Neural crest cell (in vitro differentiated cells): ENCODE data around the gene RNF225. TPM values are rescaled to one million over a fixed set of nuclear protein-coding genes. Genes with fewer than 3 reads are reported as not detected.
A peak's percentile ranks its signal among the peaks of the same experiment; 100 is the strongest.

Source experiments
- DNase-seq: peaks from one replicate; pipeline ENCODE4 v3.0.0; 2021; ENCODE audit warnings: low read depth, mixed read lengths, low spot score
- H3K27ac Mint-ChIP-seq: one replicate; pipeline ENCODE4 v1.8.0; 2021; ENCODE audit warnings: mild to moderate bottlenecking, mixed read lengths; ENCODE audit not compliant: unreplicated experiment
- H3K27me3 Mint-ChIP-seq: 2 replicates; pipeline ENCODE4 v1.8.0; 2021; ENCODE audit warnings: low read depth, mild to moderate bottlenecking, mixed read lengths
- H3K36me3 Mint-ChIP-seq: 2 replicates; pipeline ENCODE4 v1.8.0; 2021; ENCODE audit warnings: low read depth, mild to moderate bottlenecking, mixed read lengths
- H3K4me1 Mint-ChIP-seq: 2 replicates; pipeline ENCODE4 v1.8.0; 2021; ENCODE audit warnings: mixed read lengths
- H3K4me3 Mint-ChIP-seq: one replicate; pipeline ENCODE4 v1.8.0; 2021; ENCODE audit warnings: mild to moderate bottlenecking, mixed read lengths
- H3K9me3 Mint-ChIP-seq: 2 replicates; pipeline ENCODE4 v1.8.0; 2021; ENCODE audit warnings: mixed read lengths
- CTCF ChIP-seq: fragments of 200-600 bp; sonication (generic); conservative IDR thresholded peaks from 2 replicates; pipeline ENCODE4 v1.5.0; 2021; ENCODE audit warnings: antibody characterized with exemption, mild to moderate bottlenecking
- total RNA-seq: library from RNA; stranded (reverse); gene quantifications from 2 replicates; pipeline ENCODE4 v1.2.1, GENCODE V29; 2021

Gene RNF225
- total RNA-seq, 1 donor from 2014 or later = 1.5 TPM

DNA sequence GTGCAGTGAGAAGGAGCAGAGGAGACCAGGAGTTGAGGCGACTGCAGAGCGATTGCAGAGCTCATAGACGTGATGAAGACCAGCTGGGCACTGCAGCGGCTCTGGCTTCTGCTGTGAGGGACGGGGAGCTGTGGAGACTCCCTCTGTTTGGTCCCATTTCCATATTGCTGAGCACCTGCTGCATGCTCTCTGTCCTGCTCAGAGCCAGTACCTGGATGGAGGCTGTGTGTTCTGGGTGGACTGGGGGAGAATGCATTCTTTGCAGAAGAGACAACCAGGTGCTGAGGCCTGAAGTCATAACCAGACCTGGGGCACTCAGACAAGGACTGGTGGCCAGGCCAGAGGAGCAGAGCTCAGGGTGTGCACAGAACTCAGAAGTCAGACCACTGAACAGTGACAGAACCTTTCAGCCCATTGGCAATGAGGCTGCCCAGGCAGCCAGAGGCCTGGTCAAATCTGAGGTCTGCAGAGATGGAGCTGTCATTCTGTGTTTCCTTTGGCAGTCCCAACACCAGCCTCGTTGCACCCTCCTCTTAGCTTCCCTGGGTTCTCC, 40.9 kb upstream of the RNF225 start:
- no peaks in the 10 kb centered on the region for H3K9me3 Mint-ChIP-seq
- H3K36me3 Mint-ChIP-seq = no peaks in the 10 kb centered on the region
- H3K4me1 Mint-ChIP-seq = peaks cover 3% of the 10 kb centered on the region
- H3K27me3 Mint-ChIP-seq = no peaks in the 10 kb centered on the region
- no peak overlapping the region for H3K27ac Mint-ChIP-seq
- H3K4me3 Mint-ChIP-seq = no peak overlapping the region
- no peak for TF ChIP-seq CTCF
- DNase-seq = no peak

- peaks cover 3% of the 10 kb centered on the region for H3K4me1 Mint-ChIP-seq
- H3K9me3 Mint-ChIP-seq = no peaks in the 10 kb centered on the region
- H3K27me3 Mint-ChIP-seq = no peaks in the 10 kb centered on the region
- H3K27ac Mint-ChIP-seq = no peak overlapping the region
- no peak for TF ChIP-seq CTCF
- H3K4me3 Mint-ChIP-seq = peak overlapping the region; percentile 61
- no peaks in the 10 kb centered on the region for H3K36me3 Mint-ChIP-seq
- no peak for DNase-seq
Observed at GRCh38 chr19:58355215-58355796, 40.1 kb upstream of the RNF225 start.

DNA sequence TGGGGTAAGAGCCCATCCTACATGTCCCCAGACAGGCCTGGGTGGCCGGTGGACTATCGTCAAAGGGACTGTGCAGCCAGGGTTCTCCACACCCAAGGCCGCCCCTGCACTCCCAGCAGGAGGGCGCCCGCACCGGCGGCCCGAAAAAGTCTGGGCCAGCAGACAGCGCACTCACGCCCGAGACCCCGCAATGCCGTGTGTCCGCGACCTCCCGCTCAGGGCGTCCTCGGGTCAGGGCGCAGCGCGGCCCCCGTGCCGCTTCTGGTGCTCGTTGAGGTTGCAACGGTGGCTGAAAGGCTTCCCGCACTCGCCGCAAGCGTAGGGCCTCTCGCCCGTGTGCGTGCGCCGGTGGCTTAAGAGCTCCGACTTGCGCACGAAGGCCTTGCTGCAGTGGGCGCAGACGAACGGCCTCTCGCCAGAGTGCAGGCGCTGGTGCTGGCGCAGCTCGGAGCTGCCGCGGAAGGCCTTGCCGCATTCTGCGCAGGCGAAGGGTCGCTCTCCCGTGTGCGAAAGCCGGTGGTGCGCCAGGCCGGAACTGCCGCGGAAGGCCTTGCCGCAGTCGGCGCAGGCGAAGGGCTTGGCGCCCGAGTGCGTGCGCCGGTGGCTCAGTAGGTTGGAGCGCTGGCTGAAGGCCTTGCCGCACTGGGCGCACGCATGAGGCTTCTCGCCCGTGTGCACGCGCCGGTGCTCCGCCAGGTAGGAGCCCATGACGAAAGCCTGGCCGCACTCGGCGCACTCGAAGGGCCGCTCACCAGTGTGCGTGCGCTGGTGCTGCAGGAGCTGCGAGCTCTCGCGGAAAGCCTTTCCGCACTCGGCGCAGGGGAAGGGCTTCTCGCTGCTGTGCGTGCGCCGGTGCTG, 39.3 kb upstream of the RNF225 start:
- H3K27me3 Mint-ChIP-seq = no peaks in the 10 kb centered on the region
- no peak overlapping the region for H3K4me3 Mint-ChIP-seq
- no peaks in the 10 kb centered on the region for H3K9me3 Mint-ChIP-seq
- peaks cover 5% of the 10 kb centered on the region for H3K4me1 Mint-ChIP-seq
- DNase-seq = no peak
- H3K36me3 Mint-ChIP-seq = no peaks in the 10 kb centered on the region
- TF ChIP-seq CTCF = no peak
- H3K27ac Mint-ChIP-seq = no peak overlapping the region

- Mint-ChIP-seq H3K4me1 (peaks cover 13% of the 10 kb centered on the region), H3K9me3 (no peaks in the 10 kb centered on the region), H3K36me3 (no peaks in the 10 kb centered on the region), H3K27ac (no peak overlapping the region), H3K27me3 (peaks cover under 1% of the 10 kb centered on the region), H3K4me3 (no peak overlapping the region)
- TF ChIP-seq CTCF = no peak
- no peak for DNase-seq
Observed at GRCh38 chr19:58356766-58357480, 38.5 kb upstream of the RNF225 start.

- peak overlapping the region; percentile 74 for H3K4me3 Mint-ChIP-seq
- no peaks in the 10 kb centered on the region for H3K9me3 Mint-ChIP-seq
- no peak overlapping the region for H3K27ac Mint-ChIP-seq
- no peak for TF ChIP-seq CTCF
- peaks cover 2% of the 10 kb centered on the region for H3K27me3 Mint-ChIP-seq
- no peaks in the 10 kb centered on the region for H3K36me3 Mint-ChIP-seq
- DNase-seq = no peak
- H3K4me1 Mint-ChIP-seq = peaks cover 15% of the 10 kb centered on the region
Observed at GRCh38 chr19:58357481-58358145, 37.8 kb upstream of the RNF225 start.
